Liver (tissue), 9 donors: ENCODE measurements around the gene GUCA1A. TPM values are rescaled to one million over a fixed set of nuclear protein-coding genes. Genes with fewer than 3 reads are reported as not detected.

Experiments used
- DNase-seq: peaks from one replicate; pipeline ENCODE4 v3.0.0-alpha.2; 2017; ENCODE audit warnings: low spot score
- H3K27ac ChIP-seq, 2 donors: one replicate each; pipeline ENCODE4 v1.7.0; 2013; ENCODE audit warnings: inconsistent platforms in 2 of 2, low read length in 2 of 2, control low read depth in 1 of 2, low read depth in 1 of 2, mild to moderate bottlenecking in 1 of 2
- H3K27me3 ChIP-seq, 4 donors: one replicate each; pipeline versions ENCODE4 v1.6.1 to v1.7.0; 2013; ENCODE audit warnings: low read length in 3 of 4, inconsistent platforms in 1 of 4, mild to moderate bottlenecking in 1 of 4, moderate library complexity in 1 of 4; ENCODE audit not compliant: control insufficient read depth in 4 of 4, insufficient read depth in 4 of 4
- H3K36me3 ChIP-seq, 4 donors: one replicate each; pipeline versions ENCODE4 v1.6.1 to v1.7.0; 2013; ENCODE audit warnings: low read length in 3 of 4, mild to moderate bottlenecking in 3 of 4, low read depth in 1 of 4, moderate library complexity in 1 of 4; ENCODE audit not compliant: control insufficient read depth in 4 of 4, insufficient read depth in 3 of 4
- H3K4me1 ChIP-seq, 4 donors: one replicate each; pipeline versions ENCODE4 v1.6.1 to v1.7.0; 2013; ENCODE audit warnings: low read length in 3 of 4, mild to moderate bottlenecking in 3 of 4, moderate library complexity in 1 of 4; ENCODE audit not compliant: control insufficient read depth in 4 of 4, insufficient read depth in 4 of 4
- H3K4me3 ChIP-seq, 3 donors: one replicate each; pipeline versions ENCODE4 v1.6.1 to v1.7.0; 2013; ENCODE audit warnings: low read length in 3 of 3, control low read depth in 1 of 3, low read depth in 1 of 3, mild to moderate bottlenecking in 1 of 3
- H3K9ac ChIP-seq, 2 donors: one replicate each; pipeline ENCODE4 v1.7.0; 2013; ENCODE audit warnings: low read length in 2 of 2, mild to moderate bottlenecking in 2 of 2, moderate library complexity in 2 of 2, control low read depth in 1 of 2, low read depth in 1 of 2
- H3K9me3 ChIP-seq, 4 donors: one replicate each; pipeline versions ENCODE4 v1.6.1 to v1.7.0; 2013; ENCODE audit warnings: low read length in 3 of 4; ENCODE audit not compliant: control insufficient read depth in 4 of 4
- FOXA1 ChIP-seq: IDR thresholded peaks from 2 replicates; pipeline ENCODE4 v1.6.1; 2016; ENCODE audit warnings: antibody characterized with exemption
- FOXA2 ChIP-seq: IDR thresholded peaks from 2 replicates; pipeline ENCODE4 v1.6.1; 2016; ENCODE audit warnings: antibody characterized with exemption
- GABPA ChIP-seq, 2 donors: IDR thresholded peaks in 1 of 2; conservative IDR thresholded peaks in 1 of 2; 2 replicates each; pipeline ENCODE4 v1.6.1; 2016; ENCODE audit warnings: antibody characterized with exemption in 2 of 2, mild to moderate bottlenecking in 1 of 2, moderate library complexity in 1 of 2
- HNF4A ChIP-seq, 2 donors: conservative IDR thresholded peaks; 2 replicates each; pipeline ENCODE4 v1.6.1; 2016; ENCODE audit warnings: antibody characterized with exemption in 2 of 2, mild to moderate bottlenecking in 2 of 2
- HNF4G ChIP-seq: IDR thresholded peaks from 2 replicates; pipeline ENCODE4 v1.6.1; 2016; ENCODE audit warnings: antibody characterized with exemption
- JUND ChIP-seq, 2 donors: IDR thresholded peaks; 2 replicates each; pipeline ENCODE4 v1.6.1; 2016; ENCODE audit warnings: antibody characterized with exemption in 2 of 2
- NR2F2 ChIP-seq: IDR thresholded peaks from 2 replicates; pipeline ENCODE4 v1.6.1; 2016; ENCODE audit warnings: antibody characterized with exemption
- RAD21 ChIP-seq, 2 donors: IDR thresholded peaks; 2 replicates each; pipeline ENCODE4 v1.6.1; 2016; ENCODE audit warnings: antibody characterized with exemption in 2 of 2, mild to moderate bottlenecking in 2 of 2
- RXRA ChIP-seq, 2 donors: IDR thresholded peaks; 2 replicates each; pipeline ENCODE4 v1.6.1; 2017 to 2018; ENCODE audit warnings: antibody characterized with exemption in 2 of 2, mild to moderate bottlenecking in 1 of 2
- SP1 ChIP-seq: IDR thresholded peaks from 2 replicates; pipeline ENCODE4 v1.6.1; 2018; ENCODE audit warnings: antibody characterized with exemption, mild to moderate bottlenecking
- TAF1 ChIP-seq: conservative IDR thresholded peaks from 2 replicates; pipeline ENCODE4 v1.6.1; 2016; ENCODE audit warnings: antibody characterized with exemption, mild to moderate bottlenecking
- YY1 ChIP-seq: IDR thresholded peaks from 2 replicates; pipeline ENCODE4 v1.6.1; 2016; ENCODE audit warnings: antibody characterized with exemption, mild to moderate bottlenecking
- WGBS: extraction: QIAGEN DNeasy Blood & Tissue Kit; methylation state at CpG from one replicate; pipeline ENCODE4 v1.1.7; 2013; 5-methylcytosine and 5-hydroxymethylcytosine counted together
- polyA plus RNA-seq, 2 donors: library from polyadenylated mRNA; stranded (reverse) in 1 of 2; unstranded in 1 of 2; fragments of 200-250 nt in 1 of 2; fragments of >200 nt in 1 of 2; fragmentation: Nextera tagmentation in 1 of 2; extraction: Ambion mirVana in 1 of 2; gene quantifications; one replicate each; pipeline versions ENCODE4 v1.2.1 to v1.2.3, GENCODE V29; 2013 to 2015
- total RNA-seq, 2 donors: library from RNA; depleted of rRNA; stranded (reverse); fragments of >200 nt; gene quantifications; one replicate each; pipeline ENCODE4 v1.2.3, GENCODE V29; 2014
- TF ChIP-seq, protein P1 (sequence below): IDR thresholded peaks from 2 replicates; pipeline ENCODE4 v1.6.1; 2016; ENCODE audit warnings: antibody characterized with exemption
- TF ChIP-seq, protein P2 (sequence below): IDR thresholded peaks from 2 replicates; pipeline ENCODE4 v1.6.1; 2016; ENCODE audit warnings: antibody characterized with exemption
- TF ChIP-seq, protein P3 (sequence below): IDR thresholded peaks from 2 replicates; pipeline ENCODE4 v1.6.1; 2016; ENCODE audit warnings: antibody characterized with exemption, mild to moderate bottlenecking
- donor health status: healthy.
- donor health status: healthy.
- donor health status: healthy.
- donor health status: healthy.
- donor health status: healthy.

The GUCA1A gene
- total and polyA plus RNA-seq, 4 donors: not detected

DNA sequence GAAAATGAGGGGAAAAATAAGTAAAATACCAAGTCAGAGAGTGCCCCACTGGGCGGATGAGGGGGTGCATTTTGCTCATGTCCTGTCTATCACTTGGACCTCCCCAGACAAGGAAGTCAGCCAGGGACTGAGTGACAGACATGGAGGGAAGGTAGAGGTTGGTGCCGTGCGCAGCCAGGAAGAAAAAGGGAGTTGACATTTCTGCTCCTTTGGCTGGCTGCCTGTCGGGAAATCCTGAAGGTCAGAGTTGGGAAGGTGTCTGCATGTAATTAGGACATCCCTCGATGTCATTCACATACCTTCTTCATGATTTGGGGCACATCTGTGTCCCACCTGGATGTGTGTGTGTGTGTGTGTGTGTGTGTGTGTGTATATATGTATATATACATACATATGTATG is 8.9 kb downstream of the GUCA1A start:
- H3K27ac ChIP-seq: no peak overlapping the region
- no peaks in the 10 kb centered on the region for H3K27me3 ChIP-seq
- no peak for TF ChIP-seq TAF1
- TF ChIP-seq FOXA2: no peak
- no peak for TF ChIP-seq YY1
- TF ChIP-seq, protein P1, sequence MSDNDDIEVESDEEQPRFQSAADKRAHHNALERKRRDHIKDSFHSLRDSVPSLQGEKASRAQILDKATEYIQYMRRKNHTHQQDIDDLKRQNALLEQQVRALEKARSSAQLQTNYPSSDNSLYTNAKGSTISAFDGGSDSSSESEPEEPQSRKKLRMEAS: no peak
- 82% methylated on average over 5 of the region's 5 CpGs for WGBS
- H3K36me3 ChIP-seq: no peaks in the 10 kb centered on the region
- DNase-seq: no peak
- H3K4me1 ChIP-seq: no peaks in the 10 kb centered on the region
- no peak overlapping the region for H3K4me3 ChIP-seq
- no peaks in the 10 kb centered on the region for H3K9me3 ChIP-seq
- no peak overlapping the region for H3K9ac ChIP-seq

DNA sequence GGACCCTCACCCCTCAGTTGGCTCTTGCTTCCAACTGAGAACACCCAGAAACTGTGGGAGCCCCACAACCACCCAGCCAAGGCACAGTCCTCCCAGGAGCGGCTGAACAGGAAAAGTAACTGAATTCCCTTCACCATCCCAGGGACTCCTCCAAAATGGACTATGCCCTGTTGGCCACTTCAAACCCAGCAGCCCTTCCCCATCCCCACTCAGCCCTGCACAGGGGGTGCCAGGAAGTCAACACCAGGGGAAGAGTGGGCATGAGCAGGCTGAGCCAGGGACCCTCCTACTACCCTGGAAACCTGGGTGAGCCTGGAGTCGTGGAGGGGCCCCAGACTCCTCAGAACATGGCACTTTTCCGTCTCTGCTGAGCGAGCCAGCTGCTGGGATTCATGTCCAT is 11.3 kb downstream of the GUCA1A start:
- WGBS: 93% methylated on average over 4 of the region's 4 CpGs
- Histone ChIP-seq H3K36me3 (no peaks in the 10 kb centered on the region), H3K9ac (no peak overlapping the region), H3K9me3 (no peaks in the 10 kb centered on the region), H3K4me3 (no peak overlapping the region), H3K27ac (no peak overlapping the region), H3K27me3 (no peaks in the 10 kb centered on the region), H3K4me1 (no peaks in the 10 kb centered on the region)
- TF ChIP-seq NR2F2 (no peak), SP1 (no peak), RXRA (IDR thresholded peaks at IDR 0.05) (no peak), HNF4A (conservative IDR thresholded peaks at IDR 0.05) (no peak), JUND (IDR thresholded peaks at IDR 0.05) (no peak), TAF1 (no peak), HNF4G (no peak), YY1 (no peak), FOXA1 (no peak), GABPA (IDR thresholded peaks at IDR 0.05 in 1 of 2, conservative IDR thresholded peaks at IDR 0.05 in 1 of 2) (no peak), RAD21 (IDR thresholded peaks at IDR 0.05) (no peak), FOXA2 (no peak)
- TF ChIP-seq, protein P2, sequence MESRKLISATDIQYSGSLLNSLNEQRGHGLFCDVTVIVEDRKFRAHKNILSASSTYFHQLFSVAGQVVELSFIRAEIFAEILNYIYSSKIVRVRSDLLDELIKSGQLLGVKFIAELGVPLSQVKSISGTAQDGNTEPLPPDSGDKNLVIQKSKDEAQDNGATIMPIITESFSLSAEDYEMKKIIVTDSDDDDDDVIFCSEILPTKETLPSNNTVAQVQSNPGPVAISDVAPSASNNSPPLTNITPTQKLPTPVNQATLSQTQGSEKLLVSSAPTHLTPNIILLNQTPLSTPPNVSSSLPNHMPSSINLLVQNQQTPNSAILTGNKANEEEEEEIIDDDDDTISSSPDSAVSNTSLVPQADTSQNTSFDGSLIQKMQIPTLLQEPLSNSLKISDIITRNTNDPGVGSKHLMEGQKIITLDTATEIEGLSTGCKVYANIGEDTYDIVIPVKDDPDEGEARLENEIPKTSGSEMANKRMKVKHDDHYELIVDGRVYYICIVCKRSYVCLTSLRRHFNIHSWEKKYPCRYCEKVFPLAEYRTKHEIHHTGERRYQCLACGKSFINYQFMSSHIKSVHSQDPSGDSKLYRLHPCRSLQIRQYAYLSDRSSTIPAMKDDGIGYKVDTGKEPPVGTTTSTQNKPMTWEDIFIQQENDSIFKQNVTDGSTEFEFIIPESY: no peak
- TF ChIP-seq, protein P3, sequence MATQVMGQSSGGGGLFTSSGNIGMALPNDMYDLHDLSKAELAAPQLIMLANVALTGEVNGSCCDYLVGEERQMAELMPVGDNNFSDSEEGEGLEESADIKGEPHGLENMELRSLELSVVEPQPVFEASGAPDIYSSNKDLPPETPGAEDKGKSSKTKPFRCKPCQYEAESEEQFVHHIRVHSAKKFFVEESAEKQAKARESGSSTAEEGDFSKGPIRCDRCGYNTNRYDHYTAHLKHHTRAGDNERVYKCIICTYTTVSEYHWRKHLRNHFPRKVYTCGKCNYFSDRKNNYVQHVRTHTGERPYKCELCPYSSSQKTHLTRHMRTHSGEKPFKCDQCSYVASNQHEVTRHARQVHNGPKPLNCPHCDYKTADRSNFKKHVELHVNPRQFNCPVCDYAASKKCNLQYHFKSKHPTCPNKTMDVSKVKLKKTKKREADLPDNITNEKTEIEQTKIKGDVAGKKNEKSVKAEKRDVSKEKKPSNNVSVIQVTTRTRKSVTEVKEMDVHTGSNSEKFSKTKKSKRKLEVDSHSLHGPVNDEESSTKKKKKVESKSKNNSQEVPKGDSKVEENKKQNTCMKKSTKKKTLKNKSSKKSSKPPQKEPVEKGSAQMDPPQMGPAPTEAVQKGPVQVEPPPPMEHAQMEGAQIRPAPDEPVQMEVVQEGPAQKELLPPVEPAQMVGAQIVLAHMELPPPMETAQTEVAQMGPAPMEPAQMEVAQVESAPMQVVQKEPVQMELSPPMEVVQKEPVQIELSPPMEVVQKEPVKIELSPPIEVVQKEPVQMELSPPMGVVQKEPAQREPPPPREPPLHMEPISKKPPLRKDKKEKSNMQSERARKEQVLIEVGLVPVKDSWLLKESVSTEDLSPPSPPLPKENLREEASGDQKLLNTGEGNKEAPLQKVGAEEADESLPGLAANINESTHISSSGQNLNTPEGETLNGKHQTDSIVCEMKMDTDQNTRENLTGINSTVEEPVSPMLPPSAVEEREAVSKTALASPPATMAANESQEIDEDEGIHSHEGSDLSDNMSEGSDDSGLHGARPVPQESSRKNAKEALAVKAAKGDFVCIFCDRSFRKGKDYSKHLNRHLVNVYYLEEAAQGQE: no peak
- TF ChIP-seq, protein P1: no peak
- DNase-seq: no peak
